ENCODE data around the gene KLC4.
"Not testable (repeated sequence)": the region's sequence is repeated elsewhere in the genome, so short reads cannot be mapped to it uniquely, and the experiment has no call there.

The KLC4 gene

GRCh38 chr6:43036712-43037111 lies 22.7 kb upstream of the KLC4 start:
- no peak for DNase-seq (ENCODE audit: low read depth in 2 of 2)

DNA sequence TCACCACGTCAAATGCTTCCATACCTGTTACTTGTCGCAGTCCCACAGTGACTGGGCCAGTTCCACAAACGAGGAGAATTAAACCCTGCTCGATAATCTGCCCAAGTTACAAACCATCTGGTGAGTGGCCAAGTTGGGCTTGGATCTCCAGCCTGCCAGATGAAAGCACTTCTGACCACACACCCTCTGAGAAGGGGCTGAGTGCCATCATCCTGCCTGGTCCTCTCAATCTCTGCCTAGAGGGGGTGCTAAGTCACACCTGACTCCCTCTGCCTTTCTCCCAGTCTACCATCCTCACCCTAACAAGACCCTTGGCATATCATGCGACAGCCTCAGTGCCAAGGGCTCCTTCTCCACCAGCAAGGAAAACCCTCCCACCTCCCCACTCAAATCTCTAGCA lies 22.2 kb upstream of the KLC4 start:
- DNase-seq (ENCODE audit: low read depth in 2 of 2), result no peak

- DNase-seq (ENCODE audit: low read depth in 2 of 2), result no peak
Measured at GRCh38 chr6:43037706-43038105, 21.7 kb upstream of the KLC4 start.

DNA sequence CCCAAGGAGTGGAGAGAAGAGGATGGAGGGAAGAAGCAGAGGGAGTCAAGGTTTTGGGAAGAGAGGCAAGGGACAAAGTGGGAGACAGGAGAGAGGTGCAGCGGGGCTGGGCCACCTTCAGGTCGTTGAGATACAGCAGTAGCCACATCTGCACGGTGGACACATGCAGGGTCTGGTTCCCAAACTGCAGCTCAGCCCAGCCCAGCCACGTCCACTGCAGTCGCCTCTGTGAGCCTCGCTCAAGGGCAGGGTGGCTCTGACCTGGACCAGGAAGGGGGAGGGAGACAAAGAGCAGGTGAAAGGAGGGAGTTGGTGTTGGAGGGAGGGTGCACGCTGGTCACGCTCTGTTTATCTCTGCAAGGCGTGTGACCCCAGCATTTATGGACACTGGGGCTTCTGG lies 20.7 kb upstream of the KLC4 start:
- no peak for DNase-seq (ENCODE audit: low read depth in 2 of 2)

- no peak for DNase-seq (ENCODE audit: low read depth in 2 of 2)
Measured at GRCh38 chr6:43040542-43041257, 18.7 kb upstream of the KLC4 start.

DNA sequence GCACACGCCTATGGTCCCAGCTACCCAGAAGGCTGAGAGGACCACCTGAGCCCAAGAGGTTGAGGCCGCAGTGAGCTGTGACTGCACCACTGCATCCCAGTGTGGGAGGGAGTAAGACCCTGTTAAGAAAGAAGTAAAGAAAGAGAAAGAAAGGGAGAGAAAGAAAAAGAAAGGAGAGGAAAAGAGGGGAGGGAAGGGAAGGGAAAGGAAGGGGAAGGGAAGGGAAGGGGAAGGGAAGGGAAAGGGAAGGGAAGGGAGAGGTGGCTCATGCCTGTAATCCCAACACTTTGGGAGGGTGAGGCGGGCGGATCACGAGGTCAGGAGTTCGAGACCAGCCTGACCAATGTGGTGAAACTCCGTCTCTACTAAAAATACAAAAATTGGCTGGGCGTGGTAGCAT lies 18.0 kb upstream of the KLC4 start:
- DNase-seq (ENCODE audit: low read depth in 2 of 2), result not testable (repeated sequence)

GRCh38 chr6:43043310-43043709 lies 16.1 kb upstream of the KLC4 start:
- DNase-seq (ENCODE audit: low read depth in 2 of 2), result no peak

DNA sequence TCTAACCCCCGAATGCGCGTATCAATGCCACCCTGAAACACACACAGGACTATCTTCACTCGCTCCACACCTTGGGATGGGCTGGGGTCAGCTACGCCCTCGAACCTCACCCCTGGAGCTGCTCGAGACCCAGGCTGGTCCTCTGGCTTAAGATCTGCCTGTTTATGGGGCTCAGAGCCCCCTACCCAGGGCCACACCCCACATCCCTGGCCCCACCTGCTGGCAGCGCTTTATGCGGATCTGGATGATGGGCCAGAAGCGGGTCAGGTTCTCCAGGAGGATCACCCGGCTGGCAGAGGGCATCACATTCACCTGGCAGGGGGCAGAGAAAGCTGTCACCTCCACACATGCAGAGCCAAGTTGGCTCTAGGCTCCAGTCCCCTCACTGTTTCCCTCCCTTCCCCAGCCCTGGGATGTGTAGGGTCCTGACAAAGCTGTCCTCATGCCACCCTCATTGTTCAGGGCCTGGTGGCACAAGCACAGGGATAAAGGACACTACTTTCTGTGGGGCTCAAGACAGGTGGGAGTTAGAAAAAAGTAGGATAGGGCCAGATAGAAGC lies 14.0 kb upstream of the KLC4 start:
- no peak for DNase-seq (ENCODE audit: low read depth in 2 of 2)

DNA sequence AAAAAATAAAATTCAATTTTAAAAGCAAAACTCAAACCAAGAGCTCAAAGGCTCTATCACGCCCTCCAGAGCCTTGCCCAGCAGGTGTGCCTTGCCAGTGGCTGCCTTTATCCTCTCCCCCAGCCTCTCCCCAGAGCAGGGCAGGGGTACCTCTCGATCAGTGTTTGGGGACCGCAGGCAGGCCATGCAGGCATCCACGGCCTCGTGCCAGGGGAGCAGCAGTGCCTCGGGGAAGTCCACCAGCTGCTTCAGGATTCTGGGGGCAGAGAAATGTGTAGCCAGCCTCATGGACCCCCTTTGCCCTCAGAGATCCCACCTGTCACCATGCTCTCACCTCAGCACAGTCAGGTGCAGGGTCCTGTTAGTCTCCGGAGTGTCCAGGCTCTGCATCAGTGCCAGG lies 11.4 kb upstream of the KLC4 start:
- DNase-seq (ENCODE audit: low read depth in 2 of 2), result no peak

- DNase-seq (ENCODE audit: low read depth in 2 of 2), result no peak
Measured at GRCh38 chr6:43050981-43051380, 8.4 kb upstream of the KLC4 start.

DNA sequence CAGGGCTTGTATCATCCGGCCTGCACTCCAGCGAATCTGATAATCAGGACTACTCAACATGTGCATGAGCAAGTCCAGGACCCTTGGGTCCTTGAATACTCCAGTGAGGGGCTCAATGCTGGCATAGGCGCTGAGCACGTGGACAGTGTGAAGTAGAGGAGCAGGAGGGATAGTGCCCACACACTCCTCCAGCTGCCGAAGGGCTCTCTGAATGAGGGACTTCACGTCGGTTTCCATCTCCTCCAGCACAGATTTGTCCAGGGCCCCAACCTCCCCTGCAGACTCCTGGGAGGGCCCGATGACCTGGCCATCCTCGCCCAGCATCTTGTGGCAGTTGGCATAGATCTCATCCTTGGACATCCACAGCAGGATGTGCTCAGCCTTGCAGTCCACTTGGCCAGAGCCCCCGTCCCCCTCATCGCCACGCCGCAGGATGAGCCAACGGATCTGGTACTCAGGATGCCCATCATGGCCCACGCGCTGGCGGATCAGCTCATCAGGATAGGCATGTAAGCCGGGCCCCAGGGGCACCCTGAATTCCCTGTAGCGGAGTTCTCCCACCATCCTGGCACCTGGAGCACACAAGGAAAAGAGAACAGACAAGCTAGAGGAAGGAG lies 7.1 kb upstream of the KLC4 start:
- no peak for DNase-seq (ENCODE audit: low read depth in 2 of 2)

DNA sequence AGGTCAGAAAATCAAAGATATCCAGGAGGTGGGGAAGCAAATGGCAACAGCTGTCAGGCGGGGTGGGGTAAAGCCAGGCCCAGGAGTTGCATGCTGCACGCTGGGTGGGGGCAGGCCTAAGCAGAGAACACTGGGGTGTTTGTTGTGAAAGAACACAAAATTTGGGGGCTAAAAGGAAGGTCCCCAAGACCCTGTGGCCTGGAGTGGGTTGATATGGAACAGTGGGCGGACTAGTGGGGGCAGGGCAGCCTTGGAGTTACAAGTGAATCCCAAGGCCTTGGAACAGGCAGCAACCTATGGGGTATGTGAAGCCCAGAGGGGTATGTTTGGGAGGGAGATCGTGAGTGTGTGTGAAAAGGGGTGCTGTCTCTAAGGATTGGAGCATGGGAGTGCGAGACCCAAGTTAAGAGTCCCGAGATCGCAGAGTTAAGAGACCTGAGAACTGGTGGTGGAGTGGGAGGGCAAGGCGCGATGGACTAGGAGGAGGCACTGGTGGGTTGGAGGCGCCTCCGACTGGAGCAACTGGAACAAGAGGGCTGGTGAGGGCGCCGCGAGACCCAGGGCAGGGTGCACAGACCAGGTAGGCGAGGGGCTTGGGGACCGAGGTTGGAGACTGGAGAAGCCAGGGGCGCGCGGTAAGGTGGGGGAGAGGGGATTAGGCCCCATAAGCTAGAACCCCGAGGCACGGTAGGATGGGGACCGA lies 6.4 kb upstream of the KLC4 start:
- no peak for DNase-seq (ENCODE audit: low read depth in 2 of 2)

DNA sequence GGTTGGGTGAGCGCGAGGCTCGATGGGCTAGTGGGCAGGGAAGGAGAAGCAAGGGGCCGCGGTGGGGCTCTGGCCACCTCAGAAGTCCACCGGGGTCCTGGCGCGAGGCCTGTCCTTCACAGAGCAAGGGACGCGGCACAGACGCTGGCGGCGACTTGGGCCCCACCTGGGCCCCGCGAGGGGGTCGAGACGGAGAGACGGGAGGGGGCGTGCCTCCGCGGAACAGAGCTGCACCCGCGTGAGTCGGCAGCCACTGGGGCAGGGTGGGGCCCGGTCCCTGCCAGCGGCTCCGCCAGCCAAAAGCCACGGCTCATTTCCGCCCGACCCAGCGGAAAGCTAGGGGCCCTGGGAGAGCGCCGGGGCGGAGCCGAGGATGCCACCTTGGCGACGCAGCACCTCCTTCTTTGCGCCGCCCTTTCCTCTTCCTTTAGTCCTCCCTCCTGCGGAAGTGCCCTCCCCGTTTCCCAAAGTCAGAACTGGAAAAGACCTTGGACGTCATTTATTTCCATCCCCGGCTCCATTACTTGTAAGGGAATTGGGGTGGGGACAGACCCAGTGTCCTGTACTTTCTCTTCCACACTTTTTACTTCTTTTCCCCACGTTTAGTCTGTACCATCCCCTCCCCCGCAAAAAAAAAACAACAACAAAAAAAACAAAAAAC lies 5.8 kb upstream of the KLC4 start, which contains the start of gene CUL7:
CUL7 (minus strand) TSS at position 307 of the 661 bp plus-strand sequence. CDS start 1,063 bp downstream, outside the sequence.
- DNase-seq (ENCODE audit: low read depth in 2 of 2), result peak; percentile 71 to 76

GRCh38 chr6:43054206-43054943 lies 5.1 kb upstream of the KLC4 start:
- DNase-seq (ENCODE audit: low read depth in 2 of 2), result no peak

GRCh38 chr6:43055966-43056365 lies 3.5 kb upstream of the KLC4 start:
- DNase-seq (ENCODE audit: low read depth in 2 of 2), result no peak

GRCh38 chr6:43058531-43058930 lies 900 bp upstream of the KLC4 start:
- DNase-seq (ENCODE audit: low read depth in 2 of 2), result no peak

DNA sequence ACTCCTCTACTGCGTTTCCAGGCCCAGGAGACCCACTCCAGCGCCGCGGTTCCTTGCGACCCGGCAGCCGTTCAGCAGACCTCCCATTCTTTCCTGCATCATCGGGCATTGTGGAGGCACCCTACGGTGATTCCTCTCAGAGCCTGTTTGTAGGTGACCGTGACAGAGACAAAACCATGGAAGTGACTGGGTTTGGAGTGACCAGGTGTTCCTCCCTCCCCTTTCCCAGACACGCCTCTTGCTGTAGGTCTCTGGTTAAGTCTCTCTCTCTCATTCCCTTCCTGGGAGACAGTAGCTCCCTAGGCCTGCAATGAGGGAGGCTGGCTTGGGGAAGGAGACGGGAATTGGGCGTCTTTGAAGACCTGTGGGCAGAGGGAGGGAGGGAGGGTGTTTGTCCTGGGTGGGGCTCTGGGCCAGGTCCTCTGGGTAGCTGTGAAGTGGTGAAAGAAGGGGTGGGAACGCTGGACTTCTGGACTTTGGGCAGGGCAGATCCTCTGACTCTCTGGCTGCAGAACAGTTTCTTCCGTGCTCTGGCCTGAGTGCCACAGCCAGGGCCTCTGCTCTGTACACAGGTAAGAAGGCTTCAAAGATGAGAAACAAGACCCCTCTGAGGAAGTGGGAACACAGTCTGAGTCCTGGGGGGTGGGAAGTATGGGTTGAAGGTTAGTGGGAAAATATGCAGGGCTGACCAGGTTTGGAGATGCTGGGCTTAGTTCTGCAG lies 763 bp downstream of the KLC4 start:
- no peak for DNase-seq (ENCODE audit: low read depth in 2 of 2)

DNA sequence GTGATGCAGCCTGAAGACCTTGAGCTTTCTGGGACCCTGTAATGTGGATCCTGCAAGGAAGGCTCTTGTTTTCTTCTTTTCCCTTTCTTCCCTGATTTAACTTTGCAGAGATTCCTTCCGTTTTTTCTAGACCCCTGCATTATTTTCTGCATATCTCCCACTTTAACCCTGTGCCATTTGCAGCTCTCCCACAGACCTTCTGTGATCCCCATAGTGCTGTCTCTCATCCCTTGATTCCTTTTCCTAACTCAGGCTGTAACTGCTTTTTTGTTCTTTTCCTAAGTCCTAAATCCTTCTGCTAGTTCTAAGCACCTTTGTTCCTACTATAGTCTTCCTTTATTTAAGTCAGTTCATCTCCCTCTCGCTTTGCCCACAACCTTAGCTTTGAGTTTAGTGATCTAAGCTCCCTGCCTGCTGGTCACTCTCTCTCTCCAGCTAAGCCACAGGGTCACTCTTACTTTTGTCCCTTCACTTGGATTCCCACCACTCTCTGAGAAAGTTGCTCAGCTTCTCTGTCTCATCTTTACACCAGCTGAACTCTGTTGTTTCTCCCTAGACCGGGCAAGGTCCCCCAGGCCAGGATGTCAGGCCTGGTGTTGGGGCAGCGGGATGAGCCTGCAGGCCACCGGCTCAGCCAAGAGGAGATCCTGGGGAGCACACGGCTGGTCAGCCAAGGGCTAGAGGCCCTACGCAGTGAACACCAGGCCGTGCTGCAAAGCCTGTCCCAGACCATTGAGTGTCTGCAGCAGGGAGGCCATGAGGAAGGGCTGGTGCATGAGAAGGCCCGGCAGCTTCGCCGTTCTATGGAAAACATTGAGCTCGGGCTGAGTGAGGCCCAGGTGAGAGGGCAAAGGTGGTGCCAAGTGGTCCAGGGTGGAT lies 1.6 kb downstream of the KLC4 start:
- no peak for DNase-seq (ENCODE audit: low read depth in 2 of 2)

DNA sequence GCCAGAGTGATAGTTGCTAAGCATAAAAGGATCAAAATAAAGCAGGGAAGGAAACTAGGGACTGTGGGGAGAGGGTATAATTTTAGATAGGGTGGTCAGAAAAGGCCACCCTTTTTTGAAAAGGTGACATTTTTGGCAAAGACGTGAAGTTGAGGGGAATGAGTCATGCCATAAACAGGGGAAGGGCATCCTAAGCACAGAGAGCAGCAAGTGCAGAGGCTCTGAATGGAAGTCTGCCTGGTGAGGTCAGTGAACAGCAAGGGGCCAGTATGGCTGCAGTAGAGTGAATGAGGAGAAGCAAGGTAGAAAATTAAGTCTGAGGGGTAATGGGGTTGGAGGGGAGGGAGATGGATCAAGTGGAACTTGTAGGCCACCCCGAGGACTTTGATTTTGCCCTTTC lies 2.4 kb downstream of the KLC4 start:
- DNase-seq (ENCODE audit: low read depth in 2 of 2), result no peak

GRCh38 chr6:43062818-43063217 lies 3.4 kb downstream of the KLC4 start:
- DNase-seq (ENCODE audit: low read depth in 2 of 2), result no peak

Measured in stimulated activated CD8-positive, alpha-beta memory T cell treated with anti-CD3 and anti-CD28 coated beads, Interleukin-15, amount 100 ng/mL, for 4 hours (primary cell).